ENCODE measurements around the gene EPHB3. TPM values are rescaled to one million over a fixed set of nuclear protein-coding genes. Genes with fewer than 3 reads are reported as not detected.
A peak's percentile ranks its signal among the peaks of the same experiment; 100 is the strongest.

Gene EPHB3
- total and polyA plus RNA-seq, 7 donors = 1.6 to 20.2 (median 1.9) TPM

DNA sequence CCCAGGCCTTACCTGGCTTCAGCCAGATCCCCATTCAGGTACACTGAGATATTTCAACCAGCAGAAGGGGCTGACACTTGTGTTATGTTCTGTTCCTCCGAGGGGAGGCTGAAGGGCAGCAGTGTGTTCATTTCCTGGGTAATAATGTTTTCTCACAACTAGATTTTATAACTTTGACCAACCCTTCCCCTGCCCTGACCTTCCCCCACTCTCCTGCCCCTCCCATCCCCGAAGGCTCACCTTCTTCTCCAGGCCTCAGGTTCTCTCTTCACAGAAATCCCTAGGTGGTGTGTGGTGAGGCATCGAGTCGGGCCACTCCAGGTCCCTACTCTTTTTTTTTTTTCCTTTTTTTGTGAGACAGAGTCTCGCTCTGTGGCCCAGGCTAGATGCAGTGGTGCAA, 34.6 kb downstream of the EPHB3 start:
- no peak for DNase-seq
- Histone ChIP-seq H3K27ac (no peak overlapping the region), H3K36me3 (no peaks in the 10 kb centered on the region), H3K4me1 (peaks cover 0 to 28% (median 25%) of the 10 kb centered on the region in 4 donors), H3K4me3 (no peak overlapping the region), H3K27me3 (peaks cover 0 to under 1% (median 0%) of the 10 kb centered on the region in 3 donors), H3K9me3 (no peaks in the 10 kb centered on the region)
- 38 to 76% methylated on average over 5 of the region's 5 CpGs for WGBS, 2 donors
- TF ChIP-seq, protein P1, sequence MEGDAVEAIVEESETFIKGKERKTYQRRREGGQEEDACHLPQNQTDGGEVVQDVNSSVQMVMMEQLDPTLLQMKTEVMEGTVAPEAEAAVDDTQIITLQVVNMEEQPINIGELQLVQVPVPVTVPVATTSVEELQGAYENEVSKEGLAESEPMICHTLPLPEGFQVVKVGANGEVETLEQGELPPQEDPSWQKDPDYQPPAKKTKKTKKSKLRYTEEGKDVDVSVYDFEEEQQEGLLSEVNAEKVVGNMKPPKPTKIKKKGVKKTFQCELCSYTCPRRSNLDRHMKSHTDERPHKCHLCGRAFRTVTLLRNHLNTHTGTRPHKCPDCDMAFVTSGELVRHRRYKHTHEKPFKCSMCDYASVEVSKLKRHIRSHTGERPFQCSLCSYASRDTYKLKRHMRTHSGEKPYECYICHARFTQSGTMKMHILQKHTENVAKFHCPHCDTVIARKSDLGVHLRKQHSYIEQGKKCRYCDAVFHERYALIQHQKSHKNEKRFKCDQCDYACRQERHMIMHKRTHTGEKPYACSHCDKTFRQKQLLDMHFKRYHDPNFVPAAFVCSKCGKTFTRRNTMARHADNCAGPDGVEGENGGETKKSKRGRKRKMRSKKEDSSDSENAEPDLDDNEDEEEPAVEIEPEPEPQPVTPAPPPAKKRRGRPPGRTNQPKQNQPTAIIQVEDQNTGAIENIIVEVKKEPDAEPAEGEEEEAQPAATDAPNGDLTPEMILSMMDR (IDR thresholded peaks at IDR 0.05) = no peak
- no peak for TF ChIP-seq POLR2A (IDR thresholded peaks at IDR 0.05)
- TF ChIP-seq POLR2AphosphoS5 (IDR thresholded peaks at IDR 0.05) = no peak
- TF ChIP-seq EP300 (IDR thresholded peaks at IDR 0.05) = no peak
- intact Hi-C loops (cut with DNase I) = no loop called here

DNA sequence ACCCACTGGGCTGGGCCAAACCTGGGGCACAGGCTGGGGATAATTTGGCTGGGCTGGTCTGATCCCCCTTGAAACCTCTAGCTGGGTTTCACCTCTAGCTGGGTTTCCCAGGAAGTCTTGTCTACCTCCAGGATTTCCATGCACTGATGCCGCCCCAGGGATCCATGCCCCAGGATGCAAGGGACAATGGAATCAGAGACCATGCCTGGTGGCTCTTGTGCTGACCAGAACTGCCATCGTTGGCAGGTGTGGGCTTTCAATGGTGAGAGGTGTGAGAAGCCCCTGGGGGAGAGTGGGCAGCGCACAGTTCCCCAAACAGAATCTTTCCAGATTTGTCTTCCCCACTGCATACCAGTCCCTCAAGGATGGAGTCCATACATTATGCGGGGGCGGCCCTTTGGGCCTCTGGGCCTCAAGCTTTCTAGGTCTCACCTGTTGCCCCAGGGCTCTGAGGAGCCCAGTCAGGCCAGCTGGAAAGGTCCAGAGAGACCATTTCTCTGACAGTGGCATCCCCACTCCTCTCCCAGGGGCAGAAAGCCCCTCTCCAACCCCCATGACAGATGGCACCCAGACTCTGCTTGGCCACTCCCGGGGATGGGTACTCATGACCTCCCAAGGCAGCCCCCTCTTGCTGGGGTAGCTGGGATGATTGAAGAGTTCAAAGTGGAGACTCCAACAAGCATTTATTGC, 35.4 kb downstream of the EPHB3 start:
- peaks cover 6 to 8% (median 6%) of the 10 kb centered on the region in 3 donors for H3K27me3 ChIP-seq
- intact Hi-C loops (cut with DNase I) = no loop called here
- no peak for DNase-seq
- peaks cover 0 to 29% (median 25%) of the 10 kb centered on the region in 4 donors for H3K4me1 ChIP-seq
- TF ChIP-seq EP300 (IDR thresholded peaks at IDR 0.05) (no peak), POLR2AphosphoS5 (IDR thresholded peaks at IDR 0.05) (no peak)
- H3K4me3 ChIP-seq = no peak overlapping the region
- no peak overlapping the region for H3K27ac ChIP-seq
- H3K36me3 ChIP-seq = no peaks in the 10 kb centered on the region
- 85 to 95% methylated on average over 6 of the region's 6 CpGs for WGBS, 2 donors
- no peaks in the 10 kb centered on the region for H3K9me3 ChIP-seq

DNA sequence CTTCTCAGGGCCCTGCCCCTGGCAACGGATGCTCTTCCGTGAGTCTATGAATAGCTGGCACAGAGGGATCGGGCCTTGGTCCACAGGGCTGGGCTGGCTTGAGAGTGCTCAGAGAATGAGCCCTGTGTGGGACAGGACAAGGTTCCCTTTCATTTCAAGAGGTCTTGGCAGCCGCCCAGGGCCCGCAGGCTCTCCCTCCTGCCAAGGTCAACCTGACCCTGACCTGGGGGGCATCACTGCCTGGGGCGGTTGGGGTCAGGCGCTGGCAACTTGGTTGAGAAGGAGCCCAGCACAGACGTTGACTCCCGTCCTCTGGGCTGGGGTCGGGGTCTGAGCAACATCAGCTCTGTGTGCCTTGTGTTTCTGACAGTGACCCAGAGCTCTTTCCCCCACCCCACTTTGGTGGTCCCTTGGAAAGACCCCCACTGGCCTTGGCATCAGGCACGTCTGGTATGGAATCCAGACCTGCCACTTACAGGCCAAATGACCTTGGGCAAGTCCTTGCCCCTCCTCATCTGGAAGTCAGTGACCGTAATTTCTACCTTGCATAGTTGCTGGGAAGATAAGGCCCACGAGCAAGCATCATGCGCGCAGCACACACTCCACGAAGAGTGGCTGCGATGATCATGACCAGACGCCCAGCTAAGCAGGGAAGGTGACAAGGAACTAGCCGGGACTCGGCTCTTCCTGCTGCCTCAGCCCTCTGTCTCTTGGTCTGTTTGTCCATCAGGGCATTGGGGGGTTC, 36.4 kb downstream of the EPHB3 start:
- WGBS, 2 donors = 68 to 84% methylated on average over 20 of the region's 20 CpGs
- no peak overlapping the region for H3K27ac ChIP-seq
- DNase-seq = no peak

DNA sequence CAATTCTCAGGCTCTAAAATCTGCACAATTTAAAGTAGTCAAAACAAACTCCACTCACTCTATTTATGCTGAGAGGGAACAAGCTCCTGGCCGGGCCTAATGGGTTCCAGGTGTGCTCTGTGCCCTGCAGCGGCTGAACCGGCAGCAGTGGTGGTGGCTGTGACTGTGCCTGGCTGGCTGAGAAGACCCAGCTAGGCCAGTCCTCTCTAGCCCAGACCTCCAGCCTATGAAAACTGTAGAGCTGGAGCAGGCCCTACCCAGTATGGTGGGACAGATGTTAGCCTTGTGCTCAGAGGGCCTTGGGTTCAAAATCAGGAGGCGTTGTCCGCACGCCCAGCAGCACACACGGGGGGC, 37.0 kb downstream of the EPHB3 start:
- intact Hi-C loops (cut with DNase I) = no loop called here
- Histone ChIP-seq H3K4me1 (peaks cover 0 to 26% (median 20%) of the 10 kb centered on the region in 4 donors), H3K4me3 (no peak overlapping the region), H3K36me3 (no peaks in the 10 kb centered on the region), H3K27ac (no peak overlapping the region), H3K27me3 (peaks cover 9 to 22% (median 18%) of the 10 kb centered on the region in 3 donors), H3K9me3 (no peaks in the 10 kb centered on the region)
- TF ChIP-seq POLR2AphosphoS5 (IDR thresholded peaks at IDR 0.05) (no peak), POLR2A (IDR thresholded peaks at IDR 0.05) (no peak), EP300 (IDR thresholded peaks at IDR 0.05) (no peak)
- TF ChIP-seq, protein P1 (IDR thresholded peaks at IDR 0.05) = no peak
- 93 to 94% methylated on average over 7 of the region's 7 CpGs for WGBS, 2 donors
- peak; percentile 40 for DNase-seq

More for the DNA sequence above, 36.4 kb downstream of the EPHB3 start:
- H3K27me3 ChIP-seq = peaks cover 9 to 18% (median 16%) of the 10 kb centered on the region in 3 donors
- peaks cover 0 to 26% (median 24%) of the 10 kb centered on the region in 4 donors for H3K4me1 ChIP-seq
- intact Hi-C loops (cut with DNase I) = no loop called here
- no peaks in the 10 kb centered on the region for H3K9me3 ChIP-seq
- TF ChIP-seq POLR2A (IDR thresholded peaks at IDR 0.05) (no peak), EP300 (IDR thresholded peaks at IDR 0.05) (no peak), POLR2AphosphoS5 (IDR thresholded peaks at IDR 0.05) (no peak)
- TF ChIP-seq, protein P1 (IDR thresholded peaks at IDR 0.05) = no peak
- H3K4me3 ChIP-seq = no peak overlapping the region
- H3K36me3 ChIP-seq = no peaks in the 10 kb centered on the region

DNA sequence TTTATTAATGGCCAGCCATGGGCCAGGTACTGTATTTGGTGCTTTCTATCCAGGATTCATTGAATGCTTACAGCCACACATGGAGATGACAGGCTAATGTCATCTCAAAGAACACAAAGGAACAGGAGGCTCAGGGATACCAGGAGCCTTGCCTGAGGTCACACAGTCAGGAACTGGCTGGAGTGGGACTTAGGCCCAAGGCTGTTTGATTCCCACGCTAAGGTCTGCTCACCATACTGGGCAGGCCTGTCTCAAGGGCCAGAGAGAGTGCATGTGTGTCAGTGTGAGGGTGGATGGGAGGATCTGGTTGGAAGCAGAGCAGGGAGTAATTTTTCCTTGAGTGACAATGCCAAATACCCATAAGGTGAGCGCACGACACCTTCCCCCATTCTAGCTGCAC, 37.6 kb downstream of the EPHB3 start:
- peaks cover 0 to 27% (median 20%) of the 10 kb centered on the region in 4 donors for H3K4me1 ChIP-seq
- H3K9me3 ChIP-seq = no peaks in the 10 kb centered on the region
- H3K36me3 ChIP-seq = no peaks in the 10 kb centered on the region
- H3K27me3 ChIP-seq = peaks cover 14 to 28% (median 24%) of the 10 kb centered on the region in 3 donors
- intact Hi-C loops (cut with DNase I) = no loop called here
- TF ChIP-seq POLR2A (IDR thresholded peaks at IDR 0.05) = no peak
- no peak for TF ChIP-seq POLR2AphosphoS5 (IDR thresholded peaks at IDR 0.05)
- no peak for TF ChIP-seq EP300 (IDR thresholded peaks at IDR 0.05)
- TF ChIP-seq, protein P1 (IDR thresholded peaks at IDR 0.05) = no peak
- H3K4me3 ChIP-seq = no peak overlapping the region
- 98% methylated on average over 3 of the region's 3 CpGs for WGBS, 2 donors
- DNase-seq = no peak
- H3K27ac ChIP-seq = no peak overlapping the region

Data from sigmoid colon (tissue), 7 donors.